HL-60 (cell line): ENCODE data around the gene TAGAP.

Experiments used
- GABPA ChIP-seq: IDR thresholded peaks from 2 replicates; pipeline ENCODE4 v1.6.1; 2012; ENCODE audit warnings: low read depth
- POLR2AphosphoS5 ChIP-seq: IDR thresholded peaks from 2 replicates; pipeline ENCODE4 v1.6.1; 2012; ENCODE audit warnings: low read depth
- SPI1 ChIP-seq: IDR thresholded peaks from 2 replicates; pipeline ENCODE4 v1.6.1; 2012; ENCODE audit warnings: low read depth, mild to moderate bottlenecking, borderline replicate concordance
- TF ChIP-seq, protein P1 (sequence below): IDR thresholded peaks from one replicate; pipeline ENCODE4 v1.5.1; 2011; ENCODE audit warnings: low read length, control low read depth, inconsistent platforms; ENCODE audit not compliant: insufficient read depth
- TF ChIP-seq, protein P2 (sequence below): IDR thresholded peaks from 2 replicates; pipeline ENCODE4 v1.6.1; 2012; ENCODE audit warnings: low read depth; ENCODE audit not compliant: insufficient replicate concordance

DNA sequence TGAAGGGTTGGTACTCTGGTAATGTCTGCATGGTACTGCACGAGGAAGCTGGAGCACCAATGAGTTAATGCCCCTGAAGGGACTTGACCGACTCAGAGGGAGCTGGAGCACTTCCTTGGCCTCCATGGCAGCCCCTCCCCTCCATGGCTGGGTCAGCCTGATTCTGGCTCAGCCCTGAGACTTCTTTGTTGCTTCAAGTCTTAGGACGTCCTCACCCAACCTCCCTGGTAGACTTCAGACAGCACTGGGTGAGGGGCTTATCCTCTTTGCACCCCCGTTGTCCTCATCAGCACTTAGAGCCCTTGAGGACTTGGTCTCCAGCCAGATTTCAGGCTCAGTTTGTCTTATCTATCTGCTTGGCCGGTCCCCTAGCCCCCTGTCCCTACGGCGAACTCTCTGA, 16.4 kb upstream of the TAGAP start:
- TF ChIP-seq, protein P1, sequence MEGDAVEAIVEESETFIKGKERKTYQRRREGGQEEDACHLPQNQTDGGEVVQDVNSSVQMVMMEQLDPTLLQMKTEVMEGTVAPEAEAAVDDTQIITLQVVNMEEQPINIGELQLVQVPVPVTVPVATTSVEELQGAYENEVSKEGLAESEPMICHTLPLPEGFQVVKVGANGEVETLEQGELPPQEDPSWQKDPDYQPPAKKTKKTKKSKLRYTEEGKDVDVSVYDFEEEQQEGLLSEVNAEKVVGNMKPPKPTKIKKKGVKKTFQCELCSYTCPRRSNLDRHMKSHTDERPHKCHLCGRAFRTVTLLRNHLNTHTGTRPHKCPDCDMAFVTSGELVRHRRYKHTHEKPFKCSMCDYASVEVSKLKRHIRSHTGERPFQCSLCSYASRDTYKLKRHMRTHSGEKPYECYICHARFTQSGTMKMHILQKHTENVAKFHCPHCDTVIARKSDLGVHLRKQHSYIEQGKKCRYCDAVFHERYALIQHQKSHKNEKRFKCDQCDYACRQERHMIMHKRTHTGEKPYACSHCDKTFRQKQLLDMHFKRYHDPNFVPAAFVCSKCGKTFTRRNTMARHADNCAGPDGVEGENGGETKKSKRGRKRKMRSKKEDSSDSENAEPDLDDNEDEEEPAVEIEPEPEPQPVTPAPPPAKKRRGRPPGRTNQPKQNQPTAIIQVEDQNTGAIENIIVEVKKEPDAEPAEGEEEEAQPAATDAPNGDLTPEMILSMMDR = no peak
- no peak for TF ChIP-seq GABPA
- TF ChIP-seq POLR2AphosphoS5 = no peak
- TF ChIP-seq, protein P2, sequence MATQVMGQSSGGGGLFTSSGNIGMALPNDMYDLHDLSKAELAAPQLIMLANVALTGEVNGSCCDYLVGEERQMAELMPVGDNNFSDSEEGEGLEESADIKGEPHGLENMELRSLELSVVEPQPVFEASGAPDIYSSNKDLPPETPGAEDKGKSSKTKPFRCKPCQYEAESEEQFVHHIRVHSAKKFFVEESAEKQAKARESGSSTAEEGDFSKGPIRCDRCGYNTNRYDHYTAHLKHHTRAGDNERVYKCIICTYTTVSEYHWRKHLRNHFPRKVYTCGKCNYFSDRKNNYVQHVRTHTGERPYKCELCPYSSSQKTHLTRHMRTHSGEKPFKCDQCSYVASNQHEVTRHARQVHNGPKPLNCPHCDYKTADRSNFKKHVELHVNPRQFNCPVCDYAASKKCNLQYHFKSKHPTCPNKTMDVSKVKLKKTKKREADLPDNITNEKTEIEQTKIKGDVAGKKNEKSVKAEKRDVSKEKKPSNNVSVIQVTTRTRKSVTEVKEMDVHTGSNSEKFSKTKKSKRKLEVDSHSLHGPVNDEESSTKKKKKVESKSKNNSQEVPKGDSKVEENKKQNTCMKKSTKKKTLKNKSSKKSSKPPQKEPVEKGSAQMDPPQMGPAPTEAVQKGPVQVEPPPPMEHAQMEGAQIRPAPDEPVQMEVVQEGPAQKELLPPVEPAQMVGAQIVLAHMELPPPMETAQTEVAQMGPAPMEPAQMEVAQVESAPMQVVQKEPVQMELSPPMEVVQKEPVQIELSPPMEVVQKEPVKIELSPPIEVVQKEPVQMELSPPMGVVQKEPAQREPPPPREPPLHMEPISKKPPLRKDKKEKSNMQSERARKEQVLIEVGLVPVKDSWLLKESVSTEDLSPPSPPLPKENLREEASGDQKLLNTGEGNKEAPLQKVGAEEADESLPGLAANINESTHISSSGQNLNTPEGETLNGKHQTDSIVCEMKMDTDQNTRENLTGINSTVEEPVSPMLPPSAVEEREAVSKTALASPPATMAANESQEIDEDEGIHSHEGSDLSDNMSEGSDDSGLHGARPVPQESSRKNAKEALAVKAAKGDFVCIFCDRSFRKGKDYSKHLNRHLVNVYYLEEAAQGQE = no peak
- no peak for TF ChIP-seq SPI1
